ES-I3 (cell line): ENCODE data around the gene ATXN8OS.

Source experiments
- H3K36me3 ChIP-seq: 2 replicates; pipeline ENCODE4 v1.6.1; 2013; ENCODE audit warnings: mild to moderate bottlenecking, low read length, control low read depth, moderate library complexity; ENCODE audit not compliant: insufficient read depth
- H3K4me1 ChIP-seq: 2 replicates; pipeline ENCODE4 v1.6.1; 2013; ENCODE audit warnings: mild to moderate bottlenecking, control low read depth, low read length; ENCODE audit not compliant: insufficient read depth
- H3K9ac ChIP-seq: 2 replicates; pipeline ENCODE4 v1.6.1; 2013; ENCODE audit warnings: low read depth, mild to moderate bottlenecking, low read length, moderate library complexity
- H3K9me3 ChIP-seq: 2 replicates; pipeline ENCODE4 v1.6.1; 2013; ENCODE audit warnings: mild to moderate bottlenecking, low read length, moderate library complexity; ENCODE audit not compliant: control insufficient read depth, insufficient read depth

Gene ATXN8OS

GRCh38 chr13:70170689-70171088, 63.1 kb downstream of the ATXN8OS start:
- no peaks in the 10 kb centered on the region for H3K9me3 ChIP-seq
- no peaks in the 10 kb centered on the region for H3K36me3 ChIP-seq
- H3K9ac ChIP-seq, result no peak overlapping the region
- H3K4me1 ChIP-seq, result 0 out of 2 replicates have a peak, but pooled peaks cover 6% of the 10 kb centered on the region

GRCh38 chr13:70171151-70171550, 63.5 kb downstream of the ATXN8OS start:
- Histone ChIP-seq H3K9me3 (no peaks in the 10 kb centered on the region), H3K4me1 (0 out of 2 replicates have a peak, but pooled peaks cover 6% of the 10 kb centered on the region), H3K9ac (no peak overlapping the region), H3K36me3 (no peaks in the 10 kb centered on the region)

GRCh38 chr13:70172946-70173597, 65.4 kb downstream of the ATXN8OS start:
- H3K4me1 ChIP-seq, result 0 out of 2 replicates have a peak, but pooled peaks cover 6% of the 10 kb centered on the region
- no peaks in the 10 kb centered on the region for H3K36me3 ChIP-seq
- no peak overlapping the region for H3K9ac ChIP-seq
- no peaks in the 10 kb centered on the region for H3K9me3 ChIP-seq

GRCh38 chr13:70173598-70173959, 66.0 kb downstream of the ATXN8OS start:
- Histone ChIP-seq H3K4me1 (0 out of 2 replicates have a peak, but pooled peaks cover 6% of the 10 kb centered on the region), H3K9me3 (no peaks in the 10 kb centered on the region), H3K9ac (no peak overlapping the region), H3K36me3 (no peaks in the 10 kb centered on the region)

- no peak overlapping the region for H3K9ac ChIP-seq
- H3K4me1 ChIP-seq, result 0 out of 2 replicates have a peak, but pooled peaks cover 4% of the 10 kb centered on the region
- H3K9me3 ChIP-seq, result no peaks in the 10 kb centered on the region
- H3K36me3 ChIP-seq, result no peaks in the 10 kb centered on the region
These were observed 70.7 kb downstream of the ATXN8OS start for GRCh38 chr13:70178346-70178745.
